ENCODE results near the gene VPS9D1.

Gene VPS9D1

GRCh38 chr16:89720813-89721545, at the start of gene VPS9D1, which contains the start of gene ZNF276:
Gene VPS9D1, minus strand, starts transcription at chr16:89720898. Its CDS starts 37 bp downstream, at chr16:89720861.
Gene ZNF276, plus strand, starts transcription at chr16:89721537. Its CDS starts 104 bp downstream, at chr16:89721641.
- peak; percentile 81 for DNase-seq

- DNase-seq = no peak
These were observed 49.7 kb upstream of the VPS9D1 start for GRCh38 chr16:89770367-89770766.

- no peak for DNase-seq
These were observed 44.7 kb upstream of the VPS9D1 start for GRCh38 chr16:89765292-89765830.

DNA sequence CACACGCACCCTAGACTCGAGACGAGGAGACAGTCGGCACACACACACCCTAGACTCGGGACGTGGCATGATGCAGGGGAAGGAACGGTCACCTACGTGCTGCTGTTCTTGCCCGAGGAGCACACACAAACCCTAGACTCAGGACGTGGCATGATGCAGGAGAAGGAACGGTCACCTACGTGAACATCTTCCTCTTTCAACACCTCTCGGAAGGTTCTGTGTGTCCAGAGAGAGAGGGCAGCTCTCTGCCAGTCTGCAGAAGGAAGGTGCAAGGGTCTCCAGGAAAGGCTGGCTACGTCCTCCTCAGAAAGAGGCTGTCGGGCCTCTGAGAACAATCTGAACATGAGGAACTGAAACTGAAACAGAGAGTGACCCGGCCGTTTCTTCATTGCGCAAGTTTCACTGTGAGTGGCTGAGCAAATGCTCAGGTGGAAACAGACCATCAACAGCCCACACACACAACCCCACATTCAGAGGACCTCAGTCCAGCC, 44.1 kb upstream of the VPS9D1 start:
- DNase-seq = no peak

- DNase-seq = no peak
These were observed 40.7 kb upstream of the VPS9D1 start for GRCh38 chr16:89761304-89761922.

DNA sequence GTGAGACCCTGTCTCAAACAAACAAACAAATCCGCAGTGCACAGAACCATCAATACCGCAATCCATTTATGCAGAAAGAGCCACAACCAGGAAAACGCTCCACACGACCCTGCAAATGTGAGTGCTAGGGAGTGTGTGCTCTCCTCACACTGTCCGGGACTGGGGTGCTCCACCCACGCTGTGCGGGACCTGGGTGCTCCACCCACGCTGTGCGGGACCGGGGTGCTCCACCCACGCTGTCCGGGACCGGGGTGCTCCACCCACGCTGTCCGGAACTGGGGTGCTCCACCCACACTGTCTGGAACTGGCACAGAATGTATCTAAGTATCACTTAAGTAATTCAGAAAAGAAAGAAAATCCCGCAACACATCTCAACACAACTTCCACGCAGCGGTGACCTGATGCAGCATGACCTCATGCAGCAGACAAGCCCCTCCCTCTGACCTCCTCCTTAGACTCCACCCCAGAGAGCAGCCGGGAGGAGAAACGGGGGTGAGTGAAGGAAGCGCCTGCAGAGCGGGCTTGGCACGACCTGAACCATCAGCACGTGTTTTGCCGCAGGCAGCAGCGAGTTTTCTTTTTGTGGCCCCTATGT, 39.1 kb upstream of the VPS9D1 start:
- no peak for DNase-seq

GRCh38 chr16:89749637-89750036, 28.9 kb upstream of the VPS9D1 start:
- no peak for DNase-seq

DNA sequence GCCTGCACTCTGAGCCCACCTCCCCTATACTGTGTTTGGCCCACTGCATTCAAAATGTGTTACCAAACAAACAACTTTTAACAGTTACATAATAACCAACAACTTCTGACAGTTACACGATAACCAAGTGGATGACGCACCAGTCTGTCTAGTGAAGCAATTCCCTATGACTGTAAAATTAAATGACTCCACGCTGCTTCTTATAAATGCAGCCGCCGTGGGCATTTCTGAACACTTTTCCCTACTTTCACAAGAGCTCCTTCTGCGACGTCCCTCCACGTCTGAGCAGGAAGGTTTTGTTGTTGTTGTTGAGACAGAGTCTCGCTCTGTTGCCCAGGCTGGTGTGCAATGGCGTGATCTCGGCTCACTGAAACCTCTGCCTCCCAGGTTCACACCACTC, 28.2 kb upstream of the VPS9D1 start:
- DNase-seq = no peak

- no peak for DNase-seq
These were observed 27.4 kb upstream of the VPS9D1 start for GRCh38 chr16:89748076-89748475.

DNA sequence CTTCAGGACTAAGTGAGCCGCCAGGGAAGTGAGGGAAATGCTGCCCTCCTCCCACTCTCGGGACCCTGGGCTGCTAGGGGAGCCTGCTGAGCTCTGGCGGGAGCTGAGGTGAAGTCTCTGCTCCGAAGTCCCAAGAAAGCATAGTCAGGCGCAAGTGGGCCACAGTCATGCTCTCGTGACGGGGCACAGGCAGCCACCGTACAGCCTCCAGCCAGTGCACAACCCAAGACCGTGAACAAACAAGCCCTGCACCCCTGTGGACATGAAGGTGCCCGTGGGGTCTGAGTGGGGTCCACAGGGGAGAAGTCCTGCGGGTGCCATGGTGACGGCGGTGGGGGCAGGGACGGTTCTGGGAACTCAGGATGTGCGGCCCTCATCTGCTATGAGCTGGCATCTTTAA, 25.3 kb upstream of the VPS9D1 start:
- no peak for DNase-seq

DNA sequence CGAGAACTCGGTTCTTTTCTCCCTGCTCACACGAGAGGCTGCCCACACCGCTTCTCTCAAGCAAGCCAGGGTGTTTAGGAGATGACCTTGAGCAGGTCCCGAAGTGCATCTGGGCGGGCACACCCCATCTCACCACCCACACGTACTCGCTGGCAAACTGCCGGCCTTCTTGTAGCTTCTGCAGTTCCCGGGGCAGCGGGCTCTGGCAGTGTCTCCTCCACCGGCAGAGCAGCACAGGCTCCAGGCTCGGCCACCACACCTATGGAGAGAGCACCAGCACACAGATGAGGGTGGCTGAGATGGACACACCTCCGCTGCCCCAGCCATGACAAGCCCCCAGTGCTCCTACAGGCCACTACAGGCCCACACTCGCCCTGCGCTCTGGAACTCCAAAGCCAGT, 24.1 kb upstream of the VPS9D1 start:
- no peak for DNase-seq

- DNase-seq = no peak
These were observed 22.2 kb upstream of the VPS9D1 start for GRCh38 chr16:89742948-89743347.

GRCh38 chr16:89741342-89742014, 20.8 kb upstream of the VPS9D1 start:
- no peak for DNase-seq

DNA sequence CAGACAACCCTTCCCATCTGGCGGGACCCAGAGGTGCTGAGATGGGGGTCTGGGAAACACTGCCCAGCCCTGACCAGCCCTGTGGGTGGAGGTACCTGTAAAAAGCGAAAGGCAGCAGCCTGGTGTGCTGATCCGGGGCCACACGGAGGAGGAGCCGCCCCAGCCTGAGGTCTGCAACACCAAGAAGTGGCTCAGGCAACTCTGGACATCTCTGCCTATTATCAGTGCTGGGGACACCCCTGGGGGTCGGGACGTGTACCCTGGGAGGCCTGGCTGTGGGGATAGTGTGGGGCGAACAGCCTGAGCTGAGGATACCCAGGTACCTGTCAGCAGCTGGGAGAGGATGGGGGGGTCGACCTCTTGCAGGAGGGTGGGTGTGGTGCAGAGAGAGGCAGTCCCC, 18.7 kb upstream of the VPS9D1 start:
- DNase-seq = no peak

- no peak for DNase-seq
These were observed 18.0 kb upstream of the VPS9D1 start for GRCh38 chr16:89738538-89739317.

DNA sequence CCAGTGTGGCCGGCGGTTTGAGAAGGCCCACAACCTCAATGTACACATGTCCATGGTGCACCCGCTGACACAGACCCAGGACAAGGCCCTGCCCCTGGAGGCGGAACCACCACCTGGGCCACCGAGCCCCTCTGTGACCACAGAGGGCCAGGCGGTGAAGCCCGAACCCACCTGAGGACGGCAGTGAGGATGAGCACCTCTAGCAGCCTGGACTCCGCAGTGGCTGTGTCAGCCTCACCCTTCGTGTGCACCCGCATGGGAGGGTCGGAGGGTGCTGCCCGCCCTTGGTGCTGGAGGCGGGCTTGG, 17.3 kb upstream of the VPS9D1 start:
- DNase-seq = no peak

DNA sequence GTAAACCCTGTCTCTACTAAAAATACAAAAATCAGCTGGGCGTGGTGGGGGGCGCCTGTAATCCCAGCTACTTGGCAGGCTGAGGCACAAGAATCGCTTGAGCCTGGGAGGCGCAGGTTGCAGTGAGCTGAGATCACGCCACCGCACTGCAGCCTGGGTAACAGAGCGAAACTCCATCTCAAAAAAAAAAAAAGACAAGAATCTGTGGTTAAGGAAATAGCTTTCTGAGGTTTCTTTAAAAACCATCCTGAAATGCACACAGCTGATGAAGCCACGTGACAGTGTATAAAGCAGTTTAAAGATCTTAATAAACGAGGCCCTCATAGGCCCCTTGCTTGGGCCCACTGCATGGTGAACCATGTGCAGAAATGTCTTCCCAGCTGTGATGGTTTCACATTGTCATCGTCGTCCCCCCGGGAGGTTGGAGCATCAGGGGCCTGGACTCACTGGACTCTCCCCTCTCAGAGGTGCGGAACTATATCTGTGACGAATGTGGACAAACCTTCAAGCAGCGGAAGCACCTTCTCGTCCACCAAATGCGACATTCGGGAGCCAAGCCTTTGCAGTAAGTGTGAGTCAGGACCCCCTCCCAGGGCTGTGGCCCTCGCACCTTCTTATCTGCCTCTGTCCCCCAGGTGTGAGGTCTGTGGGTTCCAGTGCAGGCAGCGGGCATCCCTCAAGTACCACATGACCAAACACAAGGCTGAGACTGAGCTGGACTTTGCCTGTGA, 16.8 kb upstream of the VPS9D1 start:
- no peak for DNase-seq

DNA sequence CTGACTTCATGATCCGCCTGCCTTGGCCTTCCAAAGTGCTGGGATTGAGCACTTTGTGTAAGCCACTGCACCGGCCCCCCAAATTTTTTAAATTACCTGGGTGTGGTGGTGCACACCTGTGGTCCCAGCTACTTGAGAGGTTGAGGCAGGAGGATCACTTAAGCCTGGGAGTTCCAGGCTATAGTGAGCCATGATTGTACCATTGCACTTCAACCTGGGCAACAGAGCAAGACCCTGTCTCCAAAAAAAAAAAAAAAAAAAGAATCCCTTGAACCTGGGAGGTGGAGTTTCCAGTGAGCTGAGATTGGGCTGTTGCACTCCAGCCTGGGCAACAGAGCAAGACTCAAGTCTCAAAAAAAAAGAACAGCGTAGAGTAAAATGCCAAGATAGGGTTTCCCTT, 15.9 kb upstream of the VPS9D1 start:
- no peak for DNase-seq

DNA sequence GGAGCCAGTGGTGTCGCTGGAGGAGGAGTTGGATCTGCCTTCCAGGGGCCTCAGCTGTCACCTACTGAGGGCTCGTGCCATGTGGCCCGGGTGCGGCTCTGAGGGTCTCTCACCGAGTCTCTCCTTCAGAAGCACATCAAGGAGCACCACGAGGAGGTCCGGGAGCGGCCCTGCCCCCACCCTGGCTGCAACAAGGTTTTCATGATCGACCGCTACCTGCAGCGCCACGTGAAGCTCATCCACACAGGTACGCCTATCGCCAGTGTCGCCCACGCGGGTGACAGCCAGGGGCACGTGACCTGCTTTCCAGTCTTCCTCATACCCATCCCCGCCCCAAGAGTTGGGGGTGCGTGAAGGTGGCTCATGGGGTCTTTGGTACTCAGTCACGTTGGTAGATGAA, 13.1 kb upstream of the VPS9D1 start:
- DNase-seq = no peak

- no peak for DNase-seq
These were observed 12.6 kb upstream of the VPS9D1 start for GRCh38 chr16:89733322-89733721.

DNA sequence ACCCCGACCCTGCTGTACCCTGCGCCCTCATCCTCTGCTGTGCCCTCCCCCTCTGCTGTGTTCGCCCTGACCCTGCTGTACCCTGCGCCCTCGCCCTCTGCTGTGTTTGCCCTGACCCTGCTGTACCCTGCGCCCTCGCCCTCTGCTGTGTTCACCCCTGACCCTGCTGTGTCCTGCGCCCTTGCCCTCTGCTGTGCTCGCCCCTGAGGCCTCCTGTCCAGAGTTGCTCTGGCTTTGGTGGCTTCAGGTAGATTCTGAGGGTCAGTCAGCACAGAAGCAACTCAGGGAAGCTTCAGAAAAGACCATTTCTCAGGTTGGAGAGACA, 12.2 kb upstream of the VPS9D1 start:
- DNase-seq = no peak
